ENCODE measurements around the gene CISH.

The CISH gene

GRCh38 chr3:50592568-50592967, 19.0 kb downstream of the CISH start:
- DNase-seq = peak in 1 of 2 donors; percentile 59

- peak in 1 of 2 donors; percentile 31 for DNase-seq
These were observed 20.3 kb downstream of the CISH start for GRCh38 chr3:50591196-50591741.

- DNase-seq = no peak
These were observed 22.7 kb downstream of the CISH start for GRCh38 chr3:50588759-50589433.

GRCh38 chr3:50587806-50588758, 23.5 kb downstream of the CISH start:
- DNase-seq = peak; percentile 77 to 78

GRCh38 chr3:50587373-50587772, 24.2 kb downstream of the CISH start:
- no peak for DNase-seq

GRCh38 chr3:50586763-50587070, 24.9 kb downstream of the CISH start:
- no peak for DNase-seq

- DNase-seq = no peak
These were observed 25.4 kb downstream of the CISH start for GRCh38 chr3:50585919-50586762.

GRCh38 chr3:50584391-50584790, 27.2 kb downstream of the CISH start:
- DNase-seq = no peak

GRCh38 chr3:50583897-50584296, 27.7 kb downstream of the CISH start:
- DNase-seq = no peak

- DNase-seq = no peak
These were observed 29.5 kb downstream of the CISH start for GRCh38 chr3:50582083-50582482.

- no peak for DNase-seq
These were observed 30.1 kb downstream of the CISH start for GRCh38 chr3:50581459-50581842.

- DNase-seq = peak in 1 of 2 donors; percentile 34
These were observed 30.7 kb downstream of the CISH start for GRCh38 chr3:50580683-50581458.

- no peak for DNase-seq
These were observed 34.2 kb downstream of the CISH start for GRCh38 chr3:50577348-50577747.

- DNase-seq = no peak
These were observed 36.2 kb downstream of the CISH start for GRCh38 chr3:50575372-50575771.

GRCh38 chr3:50574444-50574831, 37.1 kb downstream of the CISH start:
- peak; percentile 29 to 49 for DNase-seq

- DNase-seq = peak; percentile 84 to 90
These were observed 37.8 kb downstream of the CISH start for GRCh38 chr3:50573566-50574443.

- DNase-seq = peak; percentile 27 to 38
These were observed 38.7 kb downstream of the CISH start for GRCh38 chr3:50572801-50573371.

- peak; percentile 86 to 88 for DNase-seq
These were observed 39.4 kb downstream of the CISH start for GRCh38 chr3:50572158-50572557.

GRCh38 chr3:50571486-50571885, 40.1 kb downstream of the CISH start:
- no peak for DNase-seq

- no peak for DNase-seq
These were observed 40.9 kb downstream of the CISH start for GRCh38 chr3:50570508-50571279.
